Peyer's patch (tissue), 4 donors: ENCODE results near the gene PSMD1. TPM values are rescaled to one million over a fixed set of nuclear protein-coding genes. Genes with fewer than 3 reads are reported as not detected.

Experiments used
- DNase-seq, 3 donors: peaks; one replicate each; pipeline ENCODE4 v3.0.0-alpha.2; 2017 to 2019
- H3K27ac ChIP-seq, 4 donors: fragments of 200-600 bp; sonication (generic); one replicate each; pipeline ENCODE4 v1.5.1; 2016 to 2019
- H3K27me3 ChIP-seq, 2 donors: fragments of 200-600 bp; sonication (generic); one replicate each; pipeline ENCODE4 v1.5.1; 2019
- H3K36me3 ChIP-seq, 3 donors: fragments of 200-600 bp; sonication (generic); one replicate each; pipeline ENCODE4 v1.5.1; 2016 to 2019
- H3K4me1 ChIP-seq, 4 donors: fragments of 200-600 bp; sonication (generic); one replicate each; pipeline ENCODE4 v1.5.1; 2016 to 2019
- H3K4me3 ChIP-seq, 4 donors: fragments of 200-600 bp; sonication (generic); 1 replicate in 3 of 4; 2 replicates in 1 of 4; pipeline ENCODE4 v1.5.1; 2016 to 2019; ENCODE audit warnings: mild to moderate bottlenecking in 1 of 4
- H3K9me3 ChIP-seq, 4 donors: fragments of 200-600 bp; sonication (generic); one replicate each; pipeline ENCODE4 v1.5.1; 2016 to 2019; ENCODE audit warnings: mild to moderate bottlenecking in 1 of 4
- CTCF ChIP-seq, 6 experiments: fragments of 450-650 bp in 4 of 6; fragments of 200-600 bp in 2 of 6; sonication (generic) in 1 of 6; IDR thresholded peaks; one replicate each; pipeline ENCODE4 v1.5.1; 2017 to 2019; ENCODE audit warnings: antibody characterized with exemption in 6 of 6, mild to moderate bottlenecking in 3 of 6, moderate library complexity in 1 of 6
- POLR2A ChIP-seq, 2 donors: fragments of 450-650 bp; IDR thresholded peaks; one replicate each; pipeline ENCODE4 v1.5.1; 2017; ENCODE audit warnings: antibody characterized with exemption in 2 of 2, mild to moderate bottlenecking in 2 of 2, moderate library complexity in 2 of 2
- total RNA-seq, 4 donors: library from RNA; depleted of rRNA; stranded (reverse); fragments of >200 nt; gene quantifications; one replicate each; pipeline ENCODE4 v1.1.0, GENCODE V29; 2016

Gene PSMD1
- total RNA-seq, 4 donors from 2014 or later = 89.1 to 116 (median 111) TPM

GRCh38 chr2:231188506-231189170, 132.0 kb downstream of the PSMD1 start:
- Histone ChIP-seq H3K27me3 (no peaks in the 10 kb centered on the region), H3K36me3 (no peaks in the 10 kb centered on the region), H3K9me3 (no peaks in the 10 kb centered on the region), H3K4me3 (no peak overlapping the region), H3K4me1 (no peaks in the 10 kb centered on the region), H3K27ac (peak overlapping the region in 1 of 4 donors; percentile 88)
- no peak for TF ChIP-seq CTCF (IDR thresholded peaks at IDR 0.05)
- no peak for TF ChIP-seq POLR2A (IDR thresholded peaks at IDR 0.05)
- DNase-seq = no peak

GRCh38 chr2:231189171-231189530, 132.5 kb downstream of the PSMD1 start:
- Histone ChIP-seq H3K27ac (peak overlapping the region in 2 of 4 donors; percentile 65 to 88), H3K36me3 (no peaks in the 10 kb centered on the region), H3K4me1 (no peaks in the 10 kb centered on the region), H3K27me3 (no peaks in the 10 kb centered on the region), H3K4me3 (no peak overlapping the region), H3K9me3 (no peaks in the 10 kb centered on the region)
- DNase-seq = peak in 1 of 3 donors; percentile 7
- TF ChIP-seq CTCF (IDR thresholded peaks at IDR 0.05) (no peak), POLR2A (IDR thresholded peaks at IDR 0.05) (no peak)

- Histone ChIP-seq H3K27me3 (no peaks in the 10 kb centered on the region), H3K4me3 (peak overlapping the region in 3 of 4 donors; percentile 18 to 42 (median 33)), H3K27ac (peak overlapping the region; percentile 62 to 88 (median 70)), H3K4me1 (no peaks in the 10 kb centered on the region), H3K36me3 (no peaks in the 10 kb centered on the region), H3K9me3 (no peaks in the 10 kb centered on the region)
- TF ChIP-seq CTCF (IDR thresholded peaks at IDR 0.05) (no peak), POLR2A (IDR thresholded peaks at IDR 0.05) (no peak)
- peak in 1 of 3 donors; percentile 15 for DNase-seq
Measured at GRCh38 chr2:231189571-231190495, 133.2 kb downstream of the PSMD1 start.

GRCh38 chr2:231190531-231191197, 134.0 kb downstream of the PSMD1 start:
- H3K9me3 ChIP-seq = no peaks in the 10 kb centered on the region
- peak in 2 of 3 donors; percentile 15 to 64 for DNase-seq
- H3K4me3 ChIP-seq = peak overlapping the region in 3 of 4 donors; percentile 18 to 42 (median 33)
- H3K27ac ChIP-seq = peak overlapping the region; percentile 62 to 88 (median 70)
- H3K4me1 ChIP-seq = no peaks in the 10 kb centered on the region
- no peaks in the 10 kb centered on the region for H3K27me3 ChIP-seq
- no peaks in the 10 kb centered on the region for H3K36me3 ChIP-seq
- TF ChIP-seq CTCF (IDR thresholded peaks at IDR 0.05) (peak in 1 of 6 experiments; percentile 10), POLR2A (IDR thresholded peaks at IDR 0.05) (no peak)
